IMR-90 (cell line): Measurements from ENCODE around the gene ILDR2. TPM values are rescaled to one million over a fixed set of nuclear protein-coding genes. Genes with fewer than 3 reads are reported as not detected.

Source experiments
- ATAC-seq: fragments of 200-7000 bp; cut with Tn5 transposase; 2 replicates; pipeline ENCODE4 v1.9.1; 2020; ENCODE audit warnings: low read depth, mild to moderate bottlenecking, moderate library complexity
- BruUV-seq: library from RNA; stranded (reverse); fragments of 400-500 nt; replicated peaks from 2 replicates; lab custom pipeline; 2021; lab: Mats Ljungman, UMichigan
- CTCF ChIA-PET: fragments of 300-600 bp; formaldehyde crosslinking; extraction: SDS; loops from one replicate; lab custom pipeline; 2021; ENCODE audit warnings: antibody characterized with exemption; lab: Yijun Ruan, JAX
- POLR2A ChIA-PET: fragments of 300-600 bp; sonication (Branson Sonifier 250); formaldehyde crosslinking; loops from one replicate; lab custom pipeline; 2022; ENCODE audit warnings: antibody characterized with exemption; ENCODE audit not compliant: unreplicated experiment; lab: Charles Lee
- DNase-seq: peaks from one replicate; pipeline ENCODE4 v3.0.0; 2013
- H2AFZ ChIP-seq: replicated peaks from 2 replicates; pipeline ENCODE3; 2013; ENCODE audit warnings: low read length, mild to moderate bottlenecking; ENCODE audit not compliant: poor library complexity
- H2AK5ac ChIP-seq: 2 replicates; pipeline ENCODE4 v1.6.1; 2013; ENCODE audit warnings: low read depth, low read length, inconsistent platforms
- H2AK9ac ChIP-seq: replicated peaks from 2 replicates; pipeline ENCODE3; 2013; ENCODE audit warnings: mild to moderate bottlenecking, low read depth, low read length, moderate library complexity; ENCODE audit not compliant: poor library complexity
- H2BK120ac ChIP-seq: 2 replicates; pipeline ENCODE4 v1.6.1; 2013; ENCODE audit warnings: low read depth, low read length, inconsistent platforms
- H2BK15ac ChIP-seq: 3 replicates; pipeline ENCODE4 v1.6.1; 2013; ENCODE audit warnings: low read depth, low read length, inconsistent platforms
- H2BK20ac ChIP-seq: 2 replicates; pipeline ENCODE4 v1.6.1; 2013; ENCODE audit warnings: low read depth, mild to moderate bottlenecking, inconsistent platforms, low read length, moderate library complexity
- H2BK5ac ChIP-seq: 2 replicates; pipeline ENCODE4 v1.6.1; 2013; ENCODE audit warnings: mild to moderate bottlenecking, low read depth, low read length, inconsistent platforms; ENCODE audit not compliant: poor library complexity, severe bottlenecking
- H3K14ac ChIP-seq: replicated peaks from 2 replicates; pipeline ENCODE4 v1.6.1; 2013; ENCODE audit warnings: low read depth, low read length, inconsistent platforms
- H3K18ac ChIP-seq: 2 replicates; pipeline ENCODE4 v1.6.1; 2013; ENCODE audit warnings: low read depth, low read length, control low read depth
- H3K23ac ChIP-seq: 2 replicates; pipeline ENCODE4 v1.6.1; 2013; ENCODE audit warnings: low read depth, low read length, inconsistent platforms
- H3K27ac ChIP-seq: 2 replicates; pipeline ENCODE4 v1.5.1; 2013; ENCODE audit warnings: mild to moderate bottlenecking, control low read depth, low read length; ENCODE audit not compliant: insufficient read depth
- H3K27me3 ChIP-seq: 2 replicates; pipeline ENCODE4 v1.6.1; 2013; ENCODE audit warnings: low read length; ENCODE audit not compliant: control insufficient read depth, insufficient read depth
- H3K36me3 ChIP-seq: 2 replicates; pipeline ENCODE4 v1.6.1; 2013; ENCODE audit warnings: low read length, mixed read lengths; ENCODE audit not compliant: control insufficient read depth, insufficient read depth
- H3K4ac ChIP-seq: 2 replicates; pipeline ENCODE4 v1.6.1; 2013; ENCODE audit warnings: low read depth, low read length, inconsistent platforms
- H3K4me1 ChIP-seq: 2 replicates; pipeline ENCODE4 v1.6.1; 2013; ENCODE audit warnings: low read length, mixed read lengths; ENCODE audit not compliant: control insufficient read depth, insufficient read depth
- H3K4me2 ChIP-seq: 2 replicates; pipeline ENCODE4 v1.6.1; 2013; ENCODE audit warnings: low read depth, mild to moderate bottlenecking, control low read depth, low read length, moderate library complexity
- H3K4me3 ChIP-seq: 2 replicates; pipeline ENCODE4 v1.5.1; 2013; ENCODE audit warnings: low read depth, mild to moderate bottlenecking, control low read depth, low read length, moderate library complexity; ENCODE audit not compliant: insufficient read depth
- H3K56ac ChIP-seq: 2 replicates; pipeline ENCODE4 v1.6.1; 2013; ENCODE audit warnings: low read length, inconsistent platforms; ENCODE audit not compliant: insufficient read depth; ENCODE audit errors: extremely low read depth
- H3K79me1 ChIP-seq, 2 experiments: 2 replicates each; pipeline ENCODE4 v1.6.1; 2013; ENCODE audit warnings: low read length in 2 of 2, inconsistent platforms in 1 of 2, low read depth in 1 of 2
- H3K9ac ChIP-seq: 2 replicates; pipeline ENCODE4 v1.6.1; 2013; ENCODE audit warnings: low read depth, low read length, control low read depth
- H3K9me1 ChIP-seq: 2 replicates; pipeline ENCODE4 v1.6.1; 2013; ENCODE audit warnings: low read length, inconsistent platforms; ENCODE audit not compliant: insufficient read depth
- H3K9me3 ChIP-seq: 2 replicates; pipeline ENCODE4 v1.6.1; 2013; ENCODE audit warnings: low read length; ENCODE audit not compliant: control insufficient read depth, insufficient read depth
- H4K20me1 ChIP-seq: 2 replicates; pipeline ENCODE4 v1.6.1; 2013; ENCODE audit warnings: low read length, inconsistent platforms; ENCODE audit not compliant: insufficient read depth
- H4K5ac ChIP-seq: 2 replicates; pipeline ENCODE4 v1.6.1; 2013; ENCODE audit warnings: mild to moderate bottlenecking, low read depth, low read length, control low read depth
- H4K8ac ChIP-seq, 2 experiments: 2 replicates each; pipeline ENCODE4 v1.6.1; 2013; ENCODE audit warnings: low read depth in 2 of 2, low read length in 2 of 2, control low read depth in 1 of 2, inconsistent platforms in 1 of 2
- H4K91ac ChIP-seq: 2 replicates; pipeline ENCODE4 v1.6.1; 2013; ENCODE audit warnings: low read depth, low read length, inconsistent platforms; ENCODE audit not compliant: insufficient read depth
- BHLHE40 ChIP-seq: fragments of 150-350 bp; IDR thresholded peaks from 2 replicates; pipeline ENCODE4 v1.6.1; 2016; ENCODE audit warnings: mild to moderate bottlenecking, low read depth, low read length
- CEBPB ChIP-seq: IDR thresholded peaks from 2 replicates; pipeline ENCODE4 v1.6.1; 2012; ENCODE audit warnings: low read depth, low read length, improper control_type of control experiment
- CHD1 ChIP-seq: IDR thresholded peaks from 2 replicates; pipeline ENCODE4 v1.6.1; 2012; ENCODE audit warnings: low read depth, low read length, improper control_type of control experiment
- CTCF ChIP-seq: conservative IDR thresholded peaks from 2 replicates; pipeline ENCODE4 v1.5.1; 2012; ENCODE audit warnings: mild to moderate bottlenecking, low read depth, low read length, improper control_type of control experiment
- MAFK ChIP-seq: IDR thresholded peaks from 2 replicates; pipeline ENCODE4 v1.6.1; 2012; ENCODE audit warnings: low read depth, low read length, improper control_type of control experiment
- MAZ ChIP-seq: IDR thresholded peaks from 2 replicates; pipeline ENCODE4 v1.6.1; 2012; ENCODE audit warnings: low read depth, mild to moderate bottlenecking, low read length, improper control_type of control experiment, moderate library complexity, borderline replicate concordance
- MXI1 ChIP-seq: IDR thresholded peaks from 2 replicates; pipeline ENCODE4 v1.6.1; 2012; ENCODE audit warnings: low read depth, mild to moderate bottlenecking, low read length, moderate library complexity, borderline replicate concordance
- POLR2A ChIP-seq: IDR thresholded peaks from 2 replicates; pipeline ENCODE4 v1.6.1; 2012; ENCODE audit warnings: mild to moderate bottlenecking, low read depth, low read length
- RAD21 ChIP-seq: IDR thresholded peaks from 2 replicates; pipeline ENCODE4 v1.6.1; 2012; ENCODE audit warnings: low read length, improper control_type of control experiment
- RFX5 ChIP-seq: IDR thresholded peaks from 2 replicates; pipeline ENCODE4 v1.8.0; 2012; ENCODE audit warnings: low read depth, mild to moderate bottlenecking, low read length, moderate library complexity
- SMC3 ChIP-seq: fragments of 150-350 bp; IDR thresholded peaks from 2 replicates; pipeline ENCODE4 v1.6.1; 2016; ENCODE audit warnings: low read depth, mild to moderate bottlenecking, antibody characterized with exemption, low read length, moderate library complexity
- USF2 ChIP-seq: fragments of 150-350 bp; IDR thresholded peaks from 2 replicates; pipeline ENCODE4 v1.6.1; 2017; ENCODE audit warnings: mild to moderate bottlenecking, antibody characterized with exemption, low read length, low read depth
- WGBS, 2 experiments: methylation state at CpG; one replicate each; pipeline versions ENCODE4 v1.1.5 to v1.1.7; 2013; ENCODE audit warnings: missing lambda C conversion rate in 2 of 2; ENCODE audit not compliant: insufficient read length in 1 of 2; ENCODE audit errors: extremely low coverage in 2 of 2; 5-methylcytosine and 5-hydroxymethylcytosine counted together
- dilution Hi-C: fragments of 300-500 bp; cut with HindIII; formaldehyde crosslinking; loops from one replicate; pipeline ENCODE4 v1.14.3; 2018; ENCODE audit warnings: low sequenced_read_pairs; ENCODE audit not compliant: unreplicated experiment
- in situ Hi-C: fragments of 300-500 bp; cut with MboI; formaldehyde crosslinking; loops from 3 replicates; pipeline ENCODE4 v1.14.3; 2019; ENCODE audit warnings: low sequenced_read_pairs, inconsistent platforms, mixed read lengths
- intact Hi-C: fragments of 100-400 bp; cut with micrococcal nuclease; formaldehyde crosslinking; loops from 2 replicates; pipeline ENCODE4 v1.10.0; 2022
- polyA plus RNA-seq, 3 experiments: library from polyadenylated mRNA; depleted of rRNA; stranded (reverse); fragments of >200 nt; gene quantifications; 2 replicates each; pipeline ENCODE4 v1.2.3, GENCODE V29; 2012; ENCODE audit warnings: low replicate concordance in 1 of 3
- total RNA-seq: library from RNA; depleted of rRNA; stranded (reverse); fragments of >200 nt; gene quantifications from 2 replicates; pipeline ENCODE4 v1.2.3, GENCODE V29; 2012

The ILDR2 gene
- total and polyA plus RNA-seq, 2 of the 4 experiments (the other 2 are of a cell fraction): under 0.01 TPM; not detected in 1

GRCh38 chr1:166884971-166885370 is 90.4 kb downstream of the ILDR2 start:
- no peak overlapping the region for H3K56ac ChIP-seq
- dilution Hi-C loops: no loop called here
- TF ChIP-seq USF2 (no peak), RFX5 (no peak), MAFK (no peak), SMC3 (no peak), RAD21 (no peak), POLR2A (no peak), MXI1 (no peak), CHD1 (no peak), CEBPB (no peak), MAZ (no peak), BHLHE40 (no peak), CTCF (no peak)
- in situ Hi-C loops: no loop called here
- H3K14ac ChIP-seq: no peak overlapping the region
- H3K18ac ChIP-seq: no peak overlapping the region
- no peak overlapping the region for H4K91ac ChIP-seq
- no peak overlapping the region for H3K27ac ChIP-seq
- H3K4ac ChIP-seq: no peak overlapping the region
- no peak overlapping the region for H3K4me2 ChIP-seq
- no peak overlapping the region for H2BK120ac ChIP-seq
- H2AK5ac ChIP-seq: no peak overlapping the region
- ChIA-PET CTCF (interaction anchor here (2.9 kb wide), 1 partner anchor 174 kb away, joined by 11 read pairs; no protein-coding TSS in a partner anchor), POLR2A (no interaction called here)
- intact Hi-C loops: loop anchor here (1.0 kb wide), 1 partner anchor 174 kb away; no protein-coding TSS in a partner anchor
- H2AFZ ChIP-seq: no peak overlapping the region
- H3K9me3 ChIP-seq: no peaks in the 10 kb centered on the region
- no peaks in the 10 kb centered on the region for H4K20me1 ChIP-seq
- WGBS, 2 experiments: no CpG with 5 or more reads among the region's 3 CpGs
- no peak overlapping the region for H3K23ac ChIP-seq
- H2AK9ac ChIP-seq: no peak overlapping the region
- no peaks in the 10 kb centered on the region for H3K36me3 ChIP-seq
- no TSS peak for BruUV-seq
- no peak overlapping the region for H4K8ac ChIP-seq
- no peaks in the 10 kb centered on the region for H3K4me1 ChIP-seq
- H3K79me1 ChIP-seq: no peaks in the 10 kb centered on the region
- no peak overlapping the region for H3K4me3 ChIP-seq
- no peak overlapping the region for H2BK5ac ChIP-seq
- H2BK20ac ChIP-seq: no peak overlapping the region
- no peaks in the 10 kb centered on the region for H3K9me1 ChIP-seq
- H3K9ac ChIP-seq: no peak overlapping the region
- ATAC-seq (no peak), DNase-seq (no peak)
- no peak overlapping the region for H4K5ac ChIP-seq
- no peak overlapping the region for H2BK15ac ChIP-seq
- peaks cover 25% of the 10 kb centered on the region for H3K27me3 ChIP-seq
